ENCODE results near the gene PHOX2A.

- TF ChIP-seq, protein P1, sequence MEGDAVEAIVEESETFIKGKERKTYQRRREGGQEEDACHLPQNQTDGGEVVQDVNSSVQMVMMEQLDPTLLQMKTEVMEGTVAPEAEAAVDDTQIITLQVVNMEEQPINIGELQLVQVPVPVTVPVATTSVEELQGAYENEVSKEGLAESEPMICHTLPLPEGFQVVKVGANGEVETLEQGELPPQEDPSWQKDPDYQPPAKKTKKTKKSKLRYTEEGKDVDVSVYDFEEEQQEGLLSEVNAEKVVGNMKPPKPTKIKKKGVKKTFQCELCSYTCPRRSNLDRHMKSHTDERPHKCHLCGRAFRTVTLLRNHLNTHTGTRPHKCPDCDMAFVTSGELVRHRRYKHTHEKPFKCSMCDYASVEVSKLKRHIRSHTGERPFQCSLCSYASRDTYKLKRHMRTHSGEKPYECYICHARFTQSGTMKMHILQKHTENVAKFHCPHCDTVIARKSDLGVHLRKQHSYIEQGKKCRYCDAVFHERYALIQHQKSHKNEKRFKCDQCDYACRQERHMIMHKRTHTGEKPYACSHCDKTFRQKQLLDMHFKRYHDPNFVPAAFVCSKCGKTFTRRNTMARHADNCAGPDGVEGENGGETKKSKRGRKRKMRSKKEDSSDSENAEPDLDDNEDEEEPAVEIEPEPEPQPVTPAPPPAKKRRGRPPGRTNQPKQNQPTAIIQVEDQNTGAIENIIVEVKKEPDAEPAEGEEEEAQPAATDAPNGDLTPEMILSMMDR (IDR thresholded peaks at IDR 0.05; ENCODE audit: insufficient read depth, low read length, poor library complexity, severe bottlenecking): no peak
- no peak for TF ChIP-seq EZH2phosphoT487 (conservative IDR thresholded peaks at IDR 0.05; ENCODE audit: low read length)
Measured at GRCh38 chr11:72204886-72205285, 39.1 kb downstream of the PHOX2A start.

Measured in SU-DHL-6 (cell line).